GM21381 (cell line): ENCODE results near the gene SUPV3L1.
A peak's percentile ranks its signal among the peaks of the same experiment; 100 is the strongest.
"Not testable (repeated sequence)": the region's sequence is repeated elsewhere in the genome, so short reads cannot be mapped to it uniquely, and the experiment has no call there.

Source experiments
- ATAC-seq: cut with Tn5 transposase; IDR thresholded peaks from one replicate; pipeline ENCODE4 v1.9.1; 2021; ENCODE audit warnings: mild to moderate bottlenecking, moderate library complexity; ENCODE audit not compliant: unreplicated experiment

Gene SUPV3L1

DNA sequence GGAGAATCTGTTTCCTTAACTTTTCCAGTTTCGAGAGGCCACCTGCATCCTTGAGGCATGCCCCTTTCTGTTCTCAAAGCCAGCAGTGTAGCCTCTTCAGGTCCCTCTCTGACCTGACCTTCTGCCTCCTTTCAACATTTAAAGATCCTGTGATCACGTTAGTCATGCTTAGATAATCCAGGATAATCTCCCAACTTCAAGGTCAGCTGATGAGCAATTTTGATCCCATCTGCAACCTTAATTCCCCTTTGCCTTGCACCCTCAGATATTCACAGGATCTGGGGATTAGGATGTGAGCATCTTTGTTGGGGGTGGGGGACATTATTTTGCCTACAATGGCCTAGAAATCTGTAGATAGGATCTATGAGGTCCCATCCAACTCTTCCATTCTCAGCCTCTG lies 48.1 kb downstream of the SUPV3L1 start:
- ATAC-seq: no peak

- no peak for ATAC-seq
Observed at GRCh38 chr10:69229616-69229916, 49.5 kb downstream of the SUPV3L1 start.

DNA sequence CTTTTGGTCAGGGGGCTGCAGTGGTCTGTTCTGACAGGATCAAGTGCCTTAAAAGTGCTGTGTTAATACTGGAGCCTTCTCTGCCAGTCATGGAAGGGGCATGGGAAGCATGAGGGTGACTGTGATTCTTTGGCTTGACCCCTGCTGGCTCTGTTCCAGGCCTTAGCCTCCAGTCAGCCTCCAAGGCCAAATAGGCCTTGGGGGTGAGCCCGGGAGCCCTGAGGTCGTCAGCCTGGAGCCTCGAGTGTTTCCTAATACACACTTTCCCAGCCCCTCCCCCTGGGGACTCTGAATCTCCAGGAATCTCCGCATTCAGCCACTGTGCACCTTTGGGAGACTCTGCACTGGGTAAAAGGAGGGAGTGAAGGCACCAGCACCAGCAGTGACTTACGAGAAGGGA lies 50.1 kb downstream of the SUPV3L1 start:
- ATAC-seq: no peak

GRCh38 chr10:69232252-69232651 lies 52.2 kb downstream of the SUPV3L1 start:
- no peak for ATAC-seq

GRCh38 chr10:69232736-69233480 lies 52.9 kb downstream of the SUPV3L1 start:
- no peak for ATAC-seq

GRCh38 chr10:69234447-69234846 lies 54.4 kb downstream of the SUPV3L1 start:
- ATAC-seq: no peak

DNA sequence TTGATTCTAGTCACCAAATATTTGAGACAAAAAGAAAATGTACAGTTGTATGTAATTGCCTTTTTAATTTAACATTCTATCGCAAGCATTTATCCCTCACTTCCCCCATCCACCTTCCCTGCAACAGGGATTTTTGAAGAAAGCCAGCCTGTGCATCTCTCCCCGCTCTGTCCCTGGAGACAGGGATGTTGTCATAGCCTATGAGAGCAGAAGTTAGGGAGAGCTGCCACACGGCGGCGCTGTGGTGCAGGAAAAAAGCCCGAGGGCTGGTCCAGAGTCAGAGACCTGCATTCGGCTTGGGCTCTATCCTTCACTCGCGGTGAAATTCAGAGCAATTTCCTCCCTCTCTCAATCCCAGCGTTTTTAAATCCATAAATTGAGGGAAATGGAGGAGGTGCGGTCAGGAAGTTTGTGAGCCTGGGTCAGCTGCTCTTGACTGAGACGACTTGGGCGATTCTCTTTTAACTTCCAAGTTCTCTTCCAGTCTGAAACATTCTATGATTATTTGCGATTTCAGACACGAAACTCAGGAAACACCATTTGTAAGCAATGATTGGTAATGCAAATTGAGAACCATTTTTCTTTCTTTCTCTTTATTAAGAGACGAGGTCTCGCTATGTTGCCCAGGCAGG lies 57.6 kb downstream of the SUPV3L1 start:
- peak; percentile 90 for ATAC-seq

GRCh38 chr10:69239136-69239535 lies 59.1 kb downstream of the SUPV3L1 start:
- ATAC-seq: no peak

GRCh38 chr10:69239816-69240434 lies 59.9 kb downstream of the SUPV3L1 start:
- ATAC-seq: no peak

GRCh38 chr10:69240455-69240854 lies 60.4 kb downstream of the SUPV3L1 start:
- ATAC-seq: no peak

DNA sequence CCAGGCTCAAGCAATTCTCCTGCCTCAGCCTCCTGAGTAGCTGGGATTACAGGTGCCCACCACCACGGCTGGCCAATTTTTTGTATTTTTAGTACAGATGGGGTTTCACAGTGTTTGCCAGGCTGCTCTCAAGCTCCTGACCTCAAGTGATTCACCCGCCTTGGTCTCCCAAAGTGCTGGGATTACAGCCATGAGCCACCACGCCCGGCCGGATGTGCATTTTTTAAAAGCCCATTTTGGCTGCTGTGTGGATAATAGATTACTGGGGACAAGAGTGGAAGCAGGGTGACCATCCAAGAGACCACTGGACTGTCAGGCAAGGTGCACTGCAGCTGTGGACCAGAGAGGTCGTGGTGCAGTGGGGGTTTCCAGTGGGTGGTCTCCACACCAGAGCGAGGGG lies 61.5 kb downstream of the SUPV3L1 start:
- no peak for ATAC-seq

- ATAC-seq: no peak
Observed at GRCh38 chr10:69242040-69242851, 62.2 kb downstream of the SUPV3L1 start.

- ATAC-seq: no peak
Observed at GRCh38 chr10:69242852-69243212, 62.8 kb downstream of the SUPV3L1 start.

GRCh38 chr10:69243817-69244216 lies 63.8 kb downstream of the SUPV3L1 start:
- no peak for ATAC-seq

- no peak for ATAC-seq
Observed at GRCh38 chr10:69246036-69246435, 66.0 kb downstream of the SUPV3L1 start.

DNA sequence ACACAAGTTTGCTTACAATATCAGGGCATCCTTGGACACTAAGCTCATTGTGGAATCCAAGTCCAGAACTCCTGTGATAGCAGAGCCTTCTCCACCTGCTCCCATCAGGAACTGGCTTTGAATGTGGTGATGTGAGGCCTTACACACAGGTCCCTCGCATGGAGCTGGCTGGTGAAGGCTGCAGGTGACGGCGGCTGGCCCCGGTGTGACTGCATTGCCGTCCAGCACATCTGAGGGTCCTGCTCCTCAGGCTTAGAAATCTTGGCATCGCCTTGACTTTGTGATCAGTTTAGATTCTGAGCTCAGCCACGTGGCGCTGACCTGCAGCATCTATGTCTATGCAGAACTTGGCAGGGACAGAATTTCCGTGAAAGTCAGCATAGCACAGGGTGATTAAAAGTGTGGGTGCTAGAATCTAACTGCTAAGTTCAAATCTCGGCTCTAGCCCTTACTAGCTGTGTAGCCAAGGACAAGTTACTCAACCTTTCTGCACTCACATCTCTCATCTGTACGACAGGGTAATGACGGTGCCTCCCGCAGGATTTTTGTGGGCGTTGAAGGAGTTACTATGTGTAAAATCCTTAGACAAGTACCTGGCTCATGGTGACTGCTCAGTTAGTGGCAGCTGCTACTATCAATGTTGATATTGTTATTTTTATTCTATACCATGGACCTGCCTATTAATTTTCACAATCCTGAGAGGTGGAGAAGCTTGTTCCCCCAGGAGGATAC lies 66.7 kb downstream of the SUPV3L1 start:
- ATAC-seq: no peak

- no peak for ATAC-seq
Observed at GRCh38 chr10:69247313-69247710, 67.3 kb downstream of the SUPV3L1 start.

DNA sequence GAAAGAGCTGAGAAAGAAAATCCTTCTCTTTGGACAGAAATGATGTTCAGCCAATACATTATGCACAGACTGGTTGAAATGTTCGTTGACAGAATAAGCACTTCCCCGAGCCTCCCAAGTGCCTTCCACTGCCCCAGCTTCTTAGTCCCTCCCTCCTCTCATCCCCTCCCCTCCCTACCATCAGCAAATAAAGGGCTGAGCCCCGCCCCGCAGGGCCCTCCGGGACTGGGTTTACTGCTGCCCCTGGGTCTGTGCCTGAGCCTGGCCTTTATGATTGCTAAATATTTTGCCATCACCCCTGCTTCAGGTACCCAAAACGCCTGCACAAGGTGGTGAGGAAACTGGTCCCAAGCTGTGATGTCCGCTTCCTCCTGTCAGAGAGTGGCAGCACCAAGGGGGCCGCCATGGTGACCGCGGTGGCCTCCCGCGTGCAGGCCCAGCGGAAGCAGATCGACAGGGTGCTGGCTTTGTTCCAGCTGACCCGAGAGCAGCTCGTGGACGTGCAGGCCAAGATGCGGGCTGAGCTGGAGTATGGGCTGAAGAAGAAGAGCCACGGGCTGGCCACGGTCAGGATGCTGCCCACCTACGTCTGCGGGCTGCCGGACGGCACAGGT lies 68.2 kb downstream of the SUPV3L1 start:
- ATAC-seq: no peak

DNA sequence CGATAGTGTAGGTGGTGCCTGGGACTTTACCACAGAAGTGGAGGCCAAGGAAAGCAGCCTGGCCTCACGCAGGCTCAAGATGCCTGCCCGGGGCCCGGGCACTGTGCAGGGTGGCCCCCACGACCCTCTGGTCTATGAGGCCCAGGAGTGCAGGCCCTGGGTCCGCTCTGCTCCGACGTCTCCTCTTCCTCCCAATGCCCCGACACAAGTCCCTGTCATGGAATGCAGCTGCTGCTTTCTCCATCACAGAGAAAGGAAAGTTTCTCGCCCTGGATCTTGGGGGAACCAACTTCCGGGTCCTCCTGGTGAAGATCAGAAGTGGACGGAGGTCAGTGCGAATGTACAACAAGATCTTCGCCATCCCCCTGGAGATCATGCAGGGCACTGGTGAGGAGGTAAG lies 70.0 kb downstream of the SUPV3L1 start:
- no peak for ATAC-seq

GRCh38 chr10:69251417-69251816 lies 71.4 kb downstream of the SUPV3L1 start:
- not testable (repeated sequence) for ATAC-seq

DNA sequence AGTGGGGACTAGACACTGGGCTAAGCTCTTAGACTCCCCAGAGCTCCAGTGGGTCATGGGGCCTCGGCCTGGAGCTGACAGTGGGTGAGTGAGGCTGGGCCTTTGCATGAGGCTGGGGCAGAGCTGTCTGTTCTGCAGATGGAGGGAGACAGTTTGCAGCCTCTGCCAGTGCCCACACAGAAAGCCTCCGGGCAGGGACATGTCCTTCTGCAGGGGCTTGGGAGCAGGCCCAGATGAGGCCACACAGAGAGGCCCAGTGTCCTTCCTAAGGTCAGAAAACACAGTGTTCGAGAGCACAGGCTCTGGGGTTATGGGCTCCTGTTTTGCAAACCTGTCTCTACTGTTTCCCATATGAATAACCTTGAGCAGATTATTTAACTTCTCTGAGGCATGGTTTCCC lies 73.1 kb downstream of the SUPV3L1 start:
- ATAC-seq: no peak
